SU-DHL-6 (cell line): ENCODE measurements around the gene TMEM62.

Experiments
- H2AFZ ChIP-seq: fragments of 200-600 bp; sonication (generic); 2 replicates; pipeline ENCODE4 v1.6.1; 2014; ENCODE audit warnings: low read depth, mild to moderate bottlenecking, moderate library complexity, mixed read lengths, antibody characterized with exemption, low read length; ENCODE audit not compliant: severe bottlenecking
- H3F3A ChIP-seq: fragments of 200-600 bp; shearing (Covaris generic); 2 replicates; pipeline ENCODE4 v1.6.0; 2016; ENCODE audit warnings: antibody characterized with exemption, mild to moderate bottlenecking; ENCODE audit not compliant: insufficient read depth
- H3K27ac ChIP-seq: fragments of 200-600 bp; sonication (generic); 2 replicates; pipeline ENCODE4 v1.5.1; 2016; ENCODE audit warnings: low read depth, mild to moderate bottlenecking, low read length, moderate library complexity, mixed read lengths
- H3K27me3 ChIP-seq: fragments of 200-600 bp; sonication (generic), shearing (Covaris generic); 2 replicates; pipeline ENCODE4 v1.6.0; 2014; ENCODE audit warnings: mild to moderate bottlenecking, low read length
- H3K36me3 ChIP-seq: fragments of 200-600 bp; sonication (generic); 2 replicates; pipeline ENCODE4 v1.6.1; 2014; ENCODE audit warnings: mild to moderate bottlenecking, low read length, mixed read lengths
- H3K4me2 ChIP-seq: fragments of 300-600, 200-600 bp; shearing (Covaris generic), sonication (generic); 2 replicates; pipeline ENCODE4 v1.6.0; 2014; ENCODE audit warnings: low read length, low read depth, mild to moderate bottlenecking; ENCODE audit not compliant: poor library complexity, severe bottlenecking
- H3K4me3 ChIP-seq: fragments of 200-600 bp; sonication (generic); 2 replicates; pipeline ENCODE4 v1.5.1; 2014; ENCODE audit warnings: antibody characterized with exemption, low read length, mild to moderate bottlenecking, mixed read lengths; ENCODE audit not compliant: insufficient read depth, poor library complexity, severe bottlenecking
- H3K79me2 ChIP-seq: fragments of 200-600 bp; sonication (generic); 2 replicates; pipeline ENCODE4 v1.6.1; 2014; ENCODE audit warnings: mild to moderate bottlenecking, low read length, moderate library complexity; ENCODE audit not compliant: insufficient read depth
- H3K9ac ChIP-seq: fragments of 200-600 bp; sonication (generic); 2 replicates; pipeline ENCODE4 v1.7.0; 2014; ENCODE audit warnings: mild to moderate bottlenecking, low read length
- H3K9me2 ChIP-seq: fragments of 200-600 bp; sonication (generic); replicated peaks from 2 replicates; pipeline ENCODE4 v1.6.1; 2014; ENCODE audit warnings: low read length; ENCODE audit not compliant: insufficient read depth
- H3K9me3 ChIP-seq: fragments of 200-600 bp; sonication (generic); 2 replicates; pipeline ENCODE4 v1.6.1; 2014; ENCODE audit warnings: low read length, mixed read lengths; ENCODE audit not compliant: insufficient read depth
- H4K20me1 ChIP-seq: fragments of 200-600 bp; sonication (generic); 2 replicates; pipeline ENCODE4 v1.6.1; 2014; ENCODE audit warnings: low read depth, mild to moderate bottlenecking, antibody characterized with exemption, low read length, moderate library complexity, mixed read lengths
- EZH2phosphoT487 ChIP-seq: fragments of 200-600 bp; sonication (generic), shearing (Covaris generic); conservative IDR thresholded peaks from 2 replicates; pipeline ENCODE4 v1.6.1; 2018; ENCODE audit warnings: mild to moderate bottlenecking, antibody characterized with exemption, low read length, moderate library complexity, mixed read lengths
- TF ChIP-seq, protein P1 (sequence below): fragments of 200-600 bp; sonication (generic); IDR thresholded peaks from one replicate; pipeline ENCODE4 v1.5.1; 2017; ENCODE audit warnings: antibody characterized with exemption, mild to moderate bottlenecking, low read length, moderate library complexity; ENCODE audit not compliant: insufficient read depth, poor library complexity, severe bottlenecking

TMEM62 gene

DNA sequence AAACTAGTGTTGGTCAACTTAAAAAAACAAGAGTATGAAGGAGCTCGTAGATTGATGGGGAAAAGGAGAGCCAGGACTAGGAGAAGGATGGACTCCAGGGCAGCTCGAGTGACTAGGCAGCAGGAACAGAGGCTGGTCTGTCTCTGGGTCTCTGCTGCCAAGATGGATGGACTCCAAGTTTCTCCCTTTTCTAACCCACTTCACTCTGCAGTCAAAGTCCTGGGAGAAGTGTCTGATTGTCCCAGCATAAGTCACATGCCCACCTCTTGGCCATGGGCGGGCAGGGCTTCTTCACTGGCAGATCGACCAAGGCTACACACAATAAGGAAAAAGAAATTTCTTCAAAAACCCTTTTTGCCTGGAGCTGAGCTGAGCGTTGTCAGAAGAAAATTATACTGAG, 96.6 kb downstream of the TMEM62 start:
- no peaks in the 10 kb centered on the region for H3K9me3 ChIP-seq

DNA sequence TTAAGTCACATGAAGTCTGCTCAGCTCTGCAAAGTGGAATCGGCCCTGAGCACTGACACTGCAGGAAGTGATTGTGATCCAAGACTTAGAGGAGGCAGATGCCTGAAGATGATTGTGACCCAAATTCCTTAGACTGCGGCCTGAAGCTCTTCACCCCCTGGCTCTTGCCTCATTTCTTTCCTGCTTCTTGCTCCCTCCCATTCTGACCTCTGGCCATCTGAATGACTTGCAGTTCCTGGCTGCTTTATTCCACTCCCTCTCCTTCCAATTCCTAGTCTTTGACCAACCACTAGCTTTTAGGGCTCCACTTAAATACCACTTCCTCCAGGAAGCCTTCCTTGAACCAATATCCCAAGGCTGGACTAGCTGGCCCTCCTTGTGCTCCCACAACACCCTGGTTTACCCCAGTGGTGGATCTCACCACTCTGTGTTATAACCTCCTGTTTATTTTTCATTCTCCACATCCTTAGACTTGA, 97.3 kb downstream of the TMEM62 start:
- H4K20me1 ChIP-seq = no peaks in the 10 kb centered on the region
- no peak overlapping the region for H3K9ac ChIP-seq
- no peaks in the 10 kb centered on the region for H3K36me3 ChIP-seq
- no peak overlapping the region for H3K4me3 ChIP-seq
- no peak for TF ChIP-seq EZH2phosphoT487
- TF ChIP-seq, protein P1, sequence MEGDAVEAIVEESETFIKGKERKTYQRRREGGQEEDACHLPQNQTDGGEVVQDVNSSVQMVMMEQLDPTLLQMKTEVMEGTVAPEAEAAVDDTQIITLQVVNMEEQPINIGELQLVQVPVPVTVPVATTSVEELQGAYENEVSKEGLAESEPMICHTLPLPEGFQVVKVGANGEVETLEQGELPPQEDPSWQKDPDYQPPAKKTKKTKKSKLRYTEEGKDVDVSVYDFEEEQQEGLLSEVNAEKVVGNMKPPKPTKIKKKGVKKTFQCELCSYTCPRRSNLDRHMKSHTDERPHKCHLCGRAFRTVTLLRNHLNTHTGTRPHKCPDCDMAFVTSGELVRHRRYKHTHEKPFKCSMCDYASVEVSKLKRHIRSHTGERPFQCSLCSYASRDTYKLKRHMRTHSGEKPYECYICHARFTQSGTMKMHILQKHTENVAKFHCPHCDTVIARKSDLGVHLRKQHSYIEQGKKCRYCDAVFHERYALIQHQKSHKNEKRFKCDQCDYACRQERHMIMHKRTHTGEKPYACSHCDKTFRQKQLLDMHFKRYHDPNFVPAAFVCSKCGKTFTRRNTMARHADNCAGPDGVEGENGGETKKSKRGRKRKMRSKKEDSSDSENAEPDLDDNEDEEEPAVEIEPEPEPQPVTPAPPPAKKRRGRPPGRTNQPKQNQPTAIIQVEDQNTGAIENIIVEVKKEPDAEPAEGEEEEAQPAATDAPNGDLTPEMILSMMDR = no peak
- H3K4me2 ChIP-seq = no peak overlapping the region
- no peak overlapping the region for H3K27ac ChIP-seq
- no peaks in the 10 kb centered on the region for H3K9me3 ChIP-seq
- H3K9me2 ChIP-seq = no peaks in the 10 kb centered on the region
- no peaks in the 10 kb centered on the region for H3K27me3 ChIP-seq
- H3K79me2 ChIP-seq = no peaks in the 10 kb centered on the region
- H2AFZ ChIP-seq = no peak overlapping the region
- no peaks in the 10 kb centered on the region for H3F3A ChIP-seq

More for the DNA sequence above, 96.6 kb downstream of the TMEM62 start:
- no peaks in the 10 kb centered on the region for H3K36me3 ChIP-seq
- no peaks in the 10 kb centered on the region for H4K20me1 ChIP-seq
- H3K79me2 ChIP-seq = no peaks in the 10 kb centered on the region
- no peaks in the 10 kb centered on the region for H3F3A ChIP-seq
- H3K27me3 ChIP-seq = no peaks in the 10 kb centered on the region
- no peak overlapping the region for H3K9ac ChIP-seq
- H3K4me2 ChIP-seq = no peak overlapping the region
- no peak overlapping the region for H3K27ac ChIP-seq
- H3K4me3 ChIP-seq = no peak overlapping the region
- TF ChIP-seq EZH2phosphoT487 = no peak
- TF ChIP-seq, protein P1 = no peak
- H3K9me2 ChIP-seq = no peaks in the 10 kb centered on the region
- no peak overlapping the region for H2AFZ ChIP-seq

DNA sequence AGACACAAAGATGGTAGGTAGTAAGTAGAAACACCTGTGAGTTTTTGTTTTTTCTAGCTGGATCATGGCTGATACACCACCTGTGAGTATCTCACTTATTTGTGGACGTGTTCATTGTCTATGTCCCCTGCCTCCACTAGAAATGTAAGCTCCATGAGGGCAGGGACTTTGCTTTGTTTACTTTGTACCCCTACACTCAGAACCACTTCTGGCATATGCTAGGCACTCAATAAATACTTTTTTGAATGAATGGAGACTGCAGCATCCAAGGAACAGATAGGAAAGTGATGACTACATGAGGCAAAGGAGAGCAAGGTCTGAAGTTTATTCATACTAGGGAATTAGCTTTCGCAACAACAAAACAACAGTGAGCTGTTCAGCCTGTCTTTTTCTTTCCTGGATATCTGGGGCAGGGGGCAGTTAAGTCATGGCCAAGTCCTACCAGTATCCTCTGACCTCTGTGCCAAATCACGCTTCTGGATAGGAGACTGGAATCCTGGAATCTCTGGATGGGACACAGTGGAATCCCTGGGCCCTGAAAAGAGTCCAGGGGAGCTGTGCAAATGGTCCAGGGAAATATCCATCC, 99.0 kb downstream of the TMEM62 start:
- Histone ChIP-seq H4K20me1 (no peaks in the 10 kb centered on the region), H3K27ac (no peak overlapping the region), H2AFZ (no peak overlapping the region), H3K9ac (no peak overlapping the region), H3K4me3 (no peak overlapping the region), H3K27me3 (no peaks in the 10 kb centered on the region), H3F3A (no peaks in the 10 kb centered on the region), H3K79me2 (no peaks in the 10 kb centered on the region), H3K4me2 (no peak overlapping the region), H3K36me3 (no peaks in the 10 kb centered on the region), H3K9me2 (no peaks in the 10 kb centered on the region), H3K9me3 (no peaks in the 10 kb centered on the region)
- TF ChIP-seq, protein P1 = no peak
